HG02885 (cell line): Measurements from ENCODE around the gene ADGRF4.
A peak's percentile ranks its signal among the peaks of the same experiment; 100 is the strongest.

Source experiments
- ATAC-seq: cut with Tn5 transposase; IDR thresholded peaks from one replicate; pipeline ENCODE4 v1.9.1; 2021; ENCODE audit warnings: mild to moderate bottlenecking; ENCODE audit not compliant: unreplicated experiment, poor library complexity

Gene ADGRF4

GRCh38 chr6:47680051-47680450 lies 18.3 kb upstream of the ADGRF4 start:
- no peak for ATAC-seq

- ATAC-seq, result no peak
Observed at GRCh38 chr6:47680724-47681123, 17.7 kb upstream of the ADGRF4 start.

DNA sequence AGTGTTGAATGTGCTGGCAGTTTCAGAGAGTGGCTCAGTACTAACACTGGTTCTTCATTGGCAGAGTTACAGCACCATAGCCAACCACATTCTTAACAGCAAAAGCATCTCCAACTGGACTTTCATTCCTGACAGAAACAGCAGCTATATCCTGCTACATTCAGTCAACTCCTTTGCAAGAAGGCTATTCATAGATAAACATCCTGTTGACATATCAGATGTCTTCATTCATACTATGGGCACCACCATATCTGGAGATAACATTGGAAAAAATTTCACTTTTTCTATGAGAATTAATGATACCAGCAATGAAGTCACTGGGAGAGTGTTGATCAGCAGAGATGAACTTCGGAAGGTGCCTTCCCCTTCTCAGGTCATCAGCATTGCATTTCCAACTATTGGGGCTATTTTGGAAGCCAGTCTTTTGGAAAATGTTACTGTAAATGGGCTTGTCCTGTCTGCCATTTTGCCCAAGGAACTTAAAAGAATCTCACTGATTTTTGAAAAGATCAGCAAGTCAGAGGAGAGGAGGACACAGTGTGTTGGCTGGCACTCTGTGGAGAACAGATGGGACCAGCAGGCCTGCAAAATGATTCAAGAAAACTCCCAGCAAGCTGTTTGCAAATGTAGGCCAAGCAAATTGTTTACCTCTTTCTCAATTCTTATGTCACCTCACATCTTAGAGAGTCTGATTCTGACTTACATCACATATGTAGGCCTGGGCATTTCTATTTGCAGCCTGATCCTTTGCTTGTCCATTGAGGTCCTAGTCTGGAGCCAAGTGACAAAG lies 17.0 kb upstream of the ADGRF4 start:
- ATAC-seq, result no peak

DNA sequence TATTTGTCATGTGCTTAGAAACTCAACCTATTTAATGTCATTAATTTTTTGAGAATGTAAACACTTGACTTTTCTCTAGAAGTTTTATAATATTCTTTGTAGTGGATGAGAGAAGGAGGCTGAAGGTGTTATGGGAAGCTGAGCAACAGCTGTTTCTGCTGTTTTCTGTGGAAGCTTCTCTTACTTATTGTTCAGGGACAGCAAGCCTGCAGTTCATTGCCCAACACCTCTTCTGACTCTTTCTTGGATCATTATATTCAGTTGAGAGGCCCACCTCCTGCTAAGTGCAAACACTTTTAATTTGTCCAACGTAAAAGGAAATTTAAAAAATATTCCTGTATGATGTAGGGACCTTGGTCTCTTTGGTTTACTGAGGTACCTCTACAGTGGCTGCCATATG lies 12.0 kb upstream of the ADGRF4 start:
- ATAC-seq, result no peak

- ATAC-seq, result no peak
Observed at GRCh38 chr6:47687432-47687831, 10.9 kb upstream of the ADGRF4 start.

DNA sequence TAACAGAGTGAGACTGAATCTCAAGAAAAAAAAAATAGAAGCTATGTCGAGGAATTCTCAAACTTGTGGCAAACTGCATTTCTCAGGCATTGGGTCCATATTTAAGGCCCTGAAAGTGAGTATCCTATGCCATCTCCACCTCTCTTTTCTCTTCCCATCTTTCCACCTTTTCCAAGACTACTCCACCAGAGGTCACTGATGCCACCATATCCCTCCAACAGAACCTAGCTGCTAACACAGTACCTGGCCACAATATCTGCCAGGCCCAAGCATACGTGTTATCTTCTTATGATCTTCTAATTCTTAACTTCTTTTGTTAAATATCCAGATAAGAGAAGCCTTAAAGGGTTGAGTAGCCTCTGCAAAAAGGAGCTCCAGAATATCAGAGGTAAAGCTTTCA lies 8.2 kb upstream of the ADGRF4 start:
- ATAC-seq, result no peak

DNA sequence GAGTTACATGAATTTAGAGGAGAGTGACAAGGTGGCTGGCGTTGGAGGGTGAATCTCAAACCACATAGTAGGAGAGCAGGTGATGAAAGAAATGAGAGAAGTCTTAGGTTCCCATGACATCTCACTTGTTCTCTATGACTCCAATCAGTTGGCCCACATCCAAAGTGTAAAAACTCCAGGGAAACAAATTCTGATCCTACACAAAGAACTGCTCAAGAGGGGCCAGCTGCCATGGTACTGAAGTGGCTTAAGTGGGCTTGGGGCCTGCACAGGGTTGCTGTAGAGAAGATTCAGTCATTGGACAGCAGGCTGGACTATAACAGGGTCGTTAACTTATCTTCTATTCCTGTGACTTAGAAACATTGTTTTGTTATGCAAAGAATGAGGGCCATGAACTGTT lies 7.6 kb upstream of the ADGRF4 start:
- no peak for ATAC-seq

DNA sequence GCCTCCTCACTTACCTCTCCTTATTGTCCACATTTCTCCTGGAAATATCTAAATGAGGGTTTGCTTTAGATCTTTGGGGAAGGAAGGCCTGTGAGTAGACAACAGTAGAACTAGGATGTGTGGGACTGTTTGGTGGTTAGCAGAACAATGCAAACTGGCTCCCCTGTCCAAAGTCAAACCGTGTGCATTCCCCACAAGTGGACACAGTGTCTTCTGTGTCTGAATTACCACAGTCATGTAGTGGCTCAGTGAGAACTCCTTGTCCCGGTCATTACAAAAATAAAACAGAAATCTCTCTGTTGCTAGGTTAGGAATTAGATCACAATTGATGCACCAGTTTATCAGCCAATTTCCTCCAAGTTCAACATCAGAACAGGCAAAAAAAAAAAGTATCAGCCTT lies 455 bp upstream of the ADGRF4 start:
- ATAC-seq, result no peak

DNA sequence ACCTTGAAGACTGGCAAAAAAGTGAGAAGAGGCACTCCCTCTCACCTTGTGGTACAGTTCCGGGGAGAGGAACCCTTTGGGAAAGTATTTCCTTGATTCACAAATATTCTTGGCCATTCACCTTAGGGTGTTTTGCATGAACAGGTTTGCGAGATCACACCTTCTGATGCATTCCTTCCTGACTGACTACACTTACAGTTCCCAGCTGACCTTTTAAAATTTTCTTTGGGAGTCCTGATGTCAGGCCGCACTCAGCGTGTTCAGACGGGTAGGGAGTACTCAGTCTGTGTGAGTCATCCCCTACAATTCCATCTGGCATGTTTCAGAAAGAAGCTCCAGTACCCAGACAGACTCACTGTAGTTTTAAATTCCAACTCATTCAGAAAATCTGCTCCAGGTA lies 1.7 kb downstream of the ADGRF4 start:
- ATAC-seq, result no peak

DNA sequence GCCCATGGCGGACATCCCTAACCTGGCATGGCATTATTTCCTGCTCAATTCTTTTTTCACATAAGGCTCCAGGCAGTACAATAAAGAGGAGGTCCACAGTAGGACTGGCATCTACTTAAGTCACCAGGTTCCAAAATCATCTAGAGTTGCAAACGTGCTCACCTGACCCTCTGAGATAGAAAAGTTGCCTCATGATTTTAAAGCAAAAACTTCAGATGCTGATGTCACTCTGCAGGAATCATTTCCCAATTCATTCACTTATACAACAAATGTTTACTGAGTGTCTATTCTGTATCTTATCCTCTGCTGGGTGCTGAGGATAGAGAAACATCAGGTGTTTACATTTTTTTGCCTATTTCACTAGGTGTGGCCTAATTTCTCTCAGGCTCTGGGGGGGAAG lies 2.2 kb downstream of the ADGRF4 start:
- no peak for ATAC-seq

GRCh38 chr6:47701363-47701762 lies 3.0 kb downstream of the ADGRF4 start:
- peak; percentile 89 for ATAC-seq

GRCh38 chr6:47709160-47709559 lies 10.8 kb downstream of the ADGRF4 start:
- ATAC-seq, result no peak

DNA sequence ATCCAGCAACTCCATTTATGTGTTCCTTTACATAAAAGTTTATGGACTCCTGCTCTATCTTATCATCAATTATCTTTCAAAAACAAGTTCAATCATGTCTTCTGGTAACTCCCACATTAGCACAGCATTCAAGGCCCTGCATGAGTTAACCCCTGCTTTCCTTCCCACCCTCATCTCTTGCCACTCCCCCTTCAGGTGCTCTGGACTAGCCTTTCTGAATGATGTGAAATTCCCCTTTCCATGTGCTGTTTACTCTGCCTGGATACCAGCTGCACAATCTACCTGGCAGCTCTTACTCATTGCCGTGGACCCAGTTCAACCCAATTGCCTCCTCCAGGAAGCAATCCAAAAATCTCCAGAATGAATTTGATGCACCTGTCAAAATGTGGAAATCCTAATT lies 11.9 kb downstream of the ADGRF4 start:
- ATAC-seq, result no peak

DNA sequence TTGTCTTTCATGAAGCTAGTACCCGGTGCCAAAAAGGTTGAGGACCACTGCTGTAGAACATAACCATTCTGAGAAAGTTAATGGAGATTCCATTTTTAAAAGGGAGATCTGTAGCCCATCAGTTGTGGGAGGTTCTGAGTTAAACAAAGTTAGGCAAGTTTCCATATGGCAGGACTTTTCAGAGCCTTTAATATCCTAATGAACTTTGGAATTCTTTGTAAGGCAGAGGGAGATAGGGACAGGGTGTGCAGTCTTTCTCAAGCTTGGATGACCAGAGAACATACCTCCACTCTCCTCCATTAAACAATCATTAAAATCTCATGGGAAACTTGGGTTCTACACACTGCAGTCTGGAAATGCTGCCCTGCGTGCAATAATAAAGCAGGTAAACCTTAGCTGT lies 14.8 kb downstream of the ADGRF4 start:
- ATAC-seq, result no peak

- no peak for ATAC-seq
Observed at GRCh38 chr6:47714802-47715201, 16.4 kb downstream of the ADGRF4 start.

DNA sequence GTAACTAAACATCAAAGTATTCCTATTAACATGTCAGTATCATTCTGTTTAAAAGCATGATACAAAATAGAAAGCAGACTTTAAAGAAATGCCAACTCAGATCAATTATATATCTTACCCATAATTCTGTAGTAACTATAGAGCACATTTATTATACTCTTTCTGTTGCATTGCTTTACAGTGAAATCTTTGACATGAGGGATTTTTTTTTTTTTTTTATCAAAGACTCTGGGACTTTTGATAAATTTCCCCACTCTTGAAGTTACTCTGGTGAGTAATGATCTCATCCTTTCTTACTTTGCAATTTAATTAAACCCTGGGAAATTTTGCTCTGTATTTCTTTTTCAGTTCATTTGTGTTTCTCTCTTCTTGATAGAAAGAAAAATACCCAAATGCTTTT lies 17.4 kb downstream of the ADGRF4 start:
- ATAC-seq, result peak; percentile 58

DNA sequence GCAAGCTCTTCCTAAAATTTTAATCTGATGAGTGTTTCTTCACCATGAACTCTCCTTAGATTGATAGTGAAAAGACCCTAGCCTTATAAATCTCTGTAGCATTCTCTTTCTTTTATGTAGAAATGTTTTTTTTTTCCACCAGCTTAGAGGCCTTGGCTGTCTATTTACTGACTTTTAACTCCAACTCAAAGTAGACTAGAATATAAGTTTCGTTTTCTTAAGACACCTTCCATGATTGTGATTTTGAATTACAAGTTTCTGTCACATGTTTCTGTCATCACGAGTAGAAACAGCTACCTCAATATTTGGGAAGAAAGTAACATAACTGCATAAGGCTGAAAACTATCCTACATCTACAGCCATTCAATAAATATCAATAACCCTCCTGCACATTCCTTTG lies 17.8 kb downstream of the ADGRF4 start:
- ATAC-seq, result peak; percentile 34

- ATAC-seq, result no peak
Observed at GRCh38 chr6:47718571-47718970, 20.2 kb downstream of the ADGRF4 start.

GRCh38 chr6:47721189-47721588 lies 22.8 kb downstream of the ADGRF4 start:
- ATAC-seq, result no peak

DNA sequence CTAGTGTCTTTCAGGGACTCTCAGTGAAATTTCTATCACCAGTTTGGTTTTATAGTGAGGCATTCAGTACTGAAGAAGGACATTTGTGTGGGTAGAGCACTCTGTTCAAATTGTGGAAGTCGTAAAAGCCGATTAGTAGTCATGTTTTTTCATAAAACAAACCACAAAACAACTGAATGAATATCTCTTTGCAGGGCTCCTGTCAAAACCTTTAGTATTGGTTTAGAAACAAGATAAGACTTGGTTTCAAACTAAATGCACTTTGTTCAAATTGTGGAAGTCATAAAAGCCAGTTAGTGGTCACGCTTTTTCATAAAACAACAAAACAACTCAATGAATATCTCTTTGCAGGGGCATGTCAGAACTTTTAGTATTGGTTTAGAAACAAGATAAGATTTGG lies 23.8 kb downstream of the ADGRF4 start:
- peak; percentile 90 for ATAC-seq

DNA sequence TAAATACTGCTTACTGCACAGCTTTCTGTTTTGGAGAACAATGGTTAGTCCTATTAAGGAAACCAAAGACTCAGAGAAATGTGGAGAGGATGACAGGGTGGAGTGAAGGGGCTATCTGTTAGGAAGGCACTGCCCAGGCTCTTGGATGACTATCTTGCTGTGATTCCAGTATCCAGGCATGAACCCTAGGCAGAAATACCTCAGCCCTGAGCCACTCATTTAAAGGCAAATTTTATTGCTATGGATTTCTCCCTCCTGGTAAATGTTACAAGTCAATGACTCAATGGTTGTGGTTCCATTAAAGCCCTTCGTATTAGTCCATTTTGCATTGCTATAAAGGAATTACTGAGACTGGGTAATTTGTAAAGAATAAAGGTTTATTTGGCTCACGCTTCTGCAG lies 25.9 kb downstream of the ADGRF4 start:
- no peak for ATAC-seq

DNA sequence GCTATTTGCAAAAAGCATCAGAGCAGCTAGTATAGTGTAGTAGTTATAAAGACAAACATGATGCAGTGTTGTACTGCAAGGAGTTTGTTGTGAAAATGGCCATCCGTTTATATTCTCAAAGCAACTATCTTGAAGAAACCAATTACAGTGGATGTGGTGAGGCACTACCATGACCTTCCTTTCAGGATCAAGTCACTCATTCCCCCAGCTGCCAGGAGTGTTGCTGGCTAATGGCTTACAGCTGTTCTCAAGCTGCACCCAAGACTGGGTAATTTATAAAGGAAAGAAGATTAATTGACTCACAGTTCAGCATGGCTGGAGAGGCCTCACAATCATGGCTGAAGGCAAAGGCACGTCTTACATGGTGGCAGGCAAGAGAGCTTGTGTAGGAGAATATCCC lies 29.0 kb downstream of the ADGRF4 start:
- ATAC-seq, result no peak

DNA sequence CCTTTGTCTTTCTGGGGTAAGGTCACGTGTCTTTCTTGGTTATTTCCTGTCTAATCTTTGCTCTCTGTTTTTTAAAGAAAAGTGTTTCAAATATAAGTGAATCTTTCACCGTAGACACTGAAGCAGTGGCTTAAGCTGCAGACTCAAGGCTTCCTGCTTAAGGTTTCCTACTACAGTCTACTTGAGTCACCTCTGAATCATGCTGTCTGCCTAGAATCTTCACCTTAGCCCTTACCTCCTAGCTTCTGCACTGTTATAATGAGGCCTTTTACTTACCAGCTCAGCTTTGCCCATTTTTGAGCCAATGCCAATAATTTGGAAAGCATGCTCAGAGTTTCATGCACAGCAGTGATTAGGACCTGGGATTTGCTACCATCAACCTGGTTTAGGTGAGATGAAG lies 30.6 kb downstream of the ADGRF4 start:
- ATAC-seq, result no peak
